GM12878 (cell line): ENCODE measurements around the gene ATP2A3. TPM values are rescaled to one million over a fixed set of nuclear protein-coding genes. Genes with fewer than 3 reads are reported as not detected.

Experiments
- DPF2 ChIP-seq: fragments of 450-650 bp; IDR thresholded peaks from 2 replicates; pipeline ENCODE4 v1.6.1; 2017; ENCODE audit warnings: mild to moderate bottlenecking
- EGR1 ChIP-seq, 2 experiments: IDR thresholded peaks; 1 replicate in 1 of 2; 2 replicates in 1 of 2; pipeline ENCODE4 v1.6.1; 2011 to 2012; ENCODE audit warnings: low read depth in 2 of 2, low read length in 2 of 2, borderline replicate concordance in 1 of 2, mild to moderate bottlenecking in 1 of 2, moderate library complexity in 1 of 2
- NFYA ChIP-seq: IDR thresholded peaks from 2 replicates; pipeline ENCODE4 v1.6.1; 2011; ENCODE audit warnings: low read depth, mild to moderate bottlenecking, low read length, improper control_type of control experiment, borderline replicate concordance
- RFX5 ChIP-seq: IDR thresholded peaks from 2 replicates; pipeline ENCODE4 v1.6.1; 2011; ENCODE audit warnings: low read depth, low read length, improper control_type of control experiment
- polyA plus RNA-seq, 11 experiments: library from polyadenylated mRNA; depleted of rRNA in 4 of 11; unstranded in 6 of 11; stranded (reverse) in 5 of 11; fragments of >200 nt; fragmentation: Nextera tagmentation in 4 of 11; fragmentation: Illumina TruSeq in 1 of 11; extraction: Ambion mirVana in 4 of 11; extraction: Trizol in 1 of 11; gene quantifications; 1 replicate in 1 of 11; 2 replicates in 10 of 11; pipeline versions ENCODE4 v1.2.1 to v1.2.3, GENCODE V29; 2011 to 2016; ENCODE audit warnings: inconsistent platforms in 2 of 11, missing spikeins in 2 of 11, low read depth in 1 of 11
- total RNA-seq, 4 experiments: library from RNA; depleted of rRNA in 3 of 4; stranded (reverse); fragments of >200 nt in 3 of 4; fragmentation: Illumina TruSeq in 1 of 4; extraction: Trizol in 1 of 4; gene quantifications; 2 replicates each; pipeline versions ENCODE4 v1.2.1 to v1.2.3, GENCODE V29; 2013 to 2021
- TF ChIP-seq, protein P1 (sequence below): fragments of 450-650 bp; IDR thresholded peaks from 2 replicates; pipeline ENCODE4 v1.6.1; 2018; ENCODE audit warnings: borderline replicate concordance, mild to moderate bottlenecking; ENCODE audit not compliant: partially characterized antibody
- TF ChIP-seq, protein P2 (sequence below): fragments of 450-650 bp; formaldehyde crosslinking; IDR thresholded peaks from 2 replicates; pipeline ENCODE4 v1.4.0; 2020; ENCODE audit warnings: mild to moderate bottlenecking, moderate library complexity
- TF ChIP-seq, protein P3 (sequence below): fragments of 450-650 bp; IDR thresholded peaks from 2 replicates; pipeline ENCODE4 v1.6.1; 2018; ENCODE audit warnings: mild to moderate bottlenecking, low read depth, moderate library complexity; ENCODE audit not compliant: partially characterized antibody
- TF ChIP-seq, protein P4 (sequence below): IDR thresholded peaks from 2 replicates; pipeline ENCODE4 v1.6.1; 2012; ENCODE audit warnings: improper control_type of control experiment, low read depth, low read length; ENCODE audit not compliant: insufficient replicate concordance
- TF ChIP-seq, protein P5 (sequence below): fragments of 150-350 bp; IDR thresholded peaks from 2 replicates; pipeline ENCODE4 v1.6.1; 2016; ENCODE audit warnings: low read depth, low read length

ATP2A3 gene
- total and polyA plus RNA-seq, 10 of the 15 experiments (the other 5 are each of a cell fraction or from before 2014, with no cell fraction given), result 1.0 to 99.2 (median 37.9) TPM

DNA sequence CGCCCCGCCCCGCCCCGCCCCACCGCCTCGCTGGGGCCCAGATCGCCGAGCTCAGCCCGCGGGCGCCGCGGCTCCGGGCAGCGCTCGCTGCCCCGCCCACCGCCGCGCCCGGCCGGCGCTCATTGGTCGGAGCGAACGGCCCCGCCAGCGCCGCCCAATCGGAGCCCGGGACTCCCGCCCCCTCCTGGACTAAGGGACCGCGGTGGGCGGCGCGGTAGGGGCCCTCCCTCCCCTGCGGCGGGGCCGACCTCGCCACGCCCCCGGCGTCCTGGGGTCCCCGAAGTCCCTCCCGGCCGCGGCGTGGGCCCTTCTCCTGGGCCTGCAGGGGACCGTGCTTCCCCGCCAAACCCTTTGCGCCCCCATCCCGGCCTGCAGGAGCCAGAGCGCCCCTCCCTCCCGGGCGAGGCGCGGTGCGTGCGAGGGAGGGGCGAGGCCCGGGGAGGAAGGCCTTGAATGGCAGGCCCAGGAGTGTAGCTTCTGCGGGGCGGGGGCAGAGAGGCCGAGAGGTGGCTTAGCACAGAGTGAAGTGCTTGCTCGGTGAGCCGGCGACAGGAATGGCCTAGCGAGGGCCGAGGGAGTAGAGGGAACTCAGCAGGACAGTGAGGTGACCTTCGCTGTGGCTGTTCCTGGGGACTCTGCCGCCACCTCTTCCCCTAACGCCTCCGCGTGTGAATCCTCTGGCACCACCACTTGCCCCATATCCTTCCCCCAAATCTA is 71.1 kb downstream of the ATP2A3 start, which contains the start of gene CAMKK1 (continued):
- TF ChIP-seq, protein P1, sequence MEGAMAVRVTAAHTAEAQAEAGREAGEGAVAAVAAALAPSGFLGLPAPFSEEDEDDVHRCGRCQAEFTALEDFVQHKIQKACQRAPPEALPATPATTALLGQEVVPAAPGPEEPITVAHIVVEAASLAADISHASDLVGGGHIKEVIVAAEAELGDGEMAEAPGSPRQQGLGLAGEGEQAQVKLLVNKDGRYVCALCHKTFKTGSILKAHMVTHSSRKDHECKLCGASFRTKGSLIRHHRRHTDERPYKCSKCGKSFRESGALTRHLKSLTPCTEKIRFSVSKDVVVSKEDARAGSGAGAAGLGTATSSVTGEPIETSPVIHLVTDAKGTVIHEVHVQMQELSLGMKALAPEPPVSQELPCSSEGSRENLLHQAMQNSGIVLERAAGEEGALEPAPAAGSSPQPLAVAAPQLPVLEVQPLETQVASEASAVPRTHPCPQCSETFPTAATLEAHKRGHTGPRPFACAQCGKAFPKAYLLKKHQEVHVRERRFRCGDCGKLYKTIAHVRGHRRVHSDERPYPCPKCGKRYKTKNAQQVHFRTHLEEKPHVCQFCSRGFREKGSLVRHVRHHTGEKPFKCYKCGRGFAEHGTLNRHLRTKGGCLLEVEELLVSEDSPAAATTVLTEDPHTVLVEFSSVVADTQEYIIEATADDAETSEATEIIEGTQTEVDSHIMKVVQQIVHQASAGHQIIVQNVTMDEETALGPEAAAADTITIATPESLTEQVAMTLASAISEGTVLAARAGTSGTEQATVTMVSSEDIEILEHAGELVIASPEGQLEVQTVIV, result no peak
- TF ChIP-seq, protein P2, sequence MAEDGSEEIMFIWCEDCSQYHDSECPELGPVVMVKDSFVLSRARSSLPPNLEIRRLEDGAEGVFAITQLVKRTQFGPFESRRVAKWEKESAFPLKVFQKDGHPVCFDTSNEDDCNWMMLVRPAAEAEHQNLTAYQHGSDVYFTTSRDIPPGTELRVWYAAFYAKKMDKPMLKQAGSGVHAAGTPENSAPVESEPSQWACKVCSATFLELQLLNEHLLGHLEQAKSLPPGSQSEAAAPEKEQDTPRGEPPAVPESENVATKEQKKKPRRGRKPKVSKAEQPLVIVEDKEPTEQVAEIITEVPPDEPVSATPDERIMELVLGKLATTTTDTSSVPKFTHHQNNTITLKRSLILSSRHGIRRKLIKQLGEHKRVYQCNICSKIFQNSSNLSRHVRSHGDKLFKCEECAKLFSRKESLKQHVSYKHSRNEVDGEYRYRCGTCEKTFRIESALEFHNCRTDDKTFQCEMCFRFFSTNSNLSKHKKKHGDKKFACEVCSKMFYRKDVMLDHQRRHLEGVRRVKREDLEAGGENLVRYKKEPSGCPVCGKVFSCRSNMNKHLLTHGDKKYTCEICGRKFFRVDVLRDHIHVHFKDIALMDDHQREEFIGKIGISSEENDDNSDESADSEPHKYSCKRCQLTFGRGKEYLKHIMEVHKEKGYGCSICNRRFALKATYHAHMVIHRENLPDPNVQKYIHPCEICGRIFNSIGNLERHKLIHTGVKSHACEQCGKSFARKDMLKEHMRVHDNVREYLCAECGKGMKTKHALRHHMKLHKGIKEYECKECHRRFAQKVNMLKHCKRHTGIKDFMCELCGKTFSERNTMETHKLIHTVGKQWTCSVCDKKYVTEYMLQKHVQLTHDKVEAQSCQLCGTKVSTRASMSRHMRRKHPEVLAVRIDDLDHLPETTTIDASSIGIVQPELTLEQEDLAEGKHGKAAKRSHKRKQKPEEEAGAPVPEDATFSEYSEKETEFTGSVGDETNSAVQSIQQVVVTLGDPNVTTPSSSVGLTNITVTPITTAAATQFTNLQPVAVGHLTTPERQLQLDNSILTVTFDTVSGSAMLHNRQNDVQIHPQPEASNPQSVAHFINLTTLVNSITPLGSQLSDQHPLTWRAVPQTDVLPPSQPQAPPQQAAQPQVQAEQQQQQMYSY (CRISPR knock-in tag), result no peak
- TF ChIP-seq, protein P3, sequence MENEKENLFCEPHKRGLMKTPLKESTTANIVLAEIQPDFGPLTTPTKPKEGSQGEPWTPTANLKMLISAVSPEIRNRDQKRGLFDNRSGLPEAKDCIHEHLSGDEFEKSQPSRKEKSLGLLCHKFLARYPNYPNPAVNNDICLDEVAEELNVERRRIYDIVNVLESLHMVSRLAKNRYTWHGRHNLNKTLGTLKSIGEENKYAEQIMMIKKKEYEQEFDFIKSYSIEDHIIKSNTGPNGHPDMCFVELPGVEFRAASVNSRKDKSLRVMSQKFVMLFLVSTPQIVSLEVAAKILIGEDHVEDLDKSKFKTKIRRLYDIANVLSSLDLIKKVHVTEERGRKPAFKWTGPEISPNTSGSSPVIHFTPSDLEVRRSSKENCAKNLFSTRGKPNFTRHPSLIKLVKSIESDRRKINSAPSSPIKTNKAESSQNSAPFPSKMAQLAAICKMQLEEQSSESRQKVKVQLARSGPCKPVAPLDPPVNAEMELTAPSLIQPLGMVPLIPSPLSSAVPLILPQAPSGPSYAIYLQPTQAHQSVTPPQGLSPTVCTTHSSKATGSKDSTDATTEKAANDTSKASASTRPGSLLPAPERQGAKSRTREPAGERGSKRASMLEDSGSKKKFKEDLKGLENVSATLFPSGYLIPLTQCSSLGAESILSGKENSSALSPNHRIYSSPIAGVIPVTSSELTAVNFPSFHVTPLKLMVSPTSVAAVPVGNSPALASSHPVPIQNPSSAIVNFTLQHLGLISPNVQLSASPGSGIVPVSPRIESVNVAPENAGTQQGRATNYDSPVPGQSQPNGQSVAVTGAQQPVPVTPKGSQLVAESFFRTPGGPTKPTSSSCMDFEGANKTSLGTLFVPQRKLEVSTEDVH, result no peak
- TF ChIP-seq RFX5 (no peak), DPF2 (peak; percentile 69), NFYA (no peak), EGR1 (IDR thresholded peaks at IDR 0.05; ENCODE audit: borderline replicate concordance in 1 of 2, low read depth in 2 of 2, low read length in 2 of 2) (peak in 1 of 2 experiments; percentile 58; a peak in 1 of 3 replicates)
- TF ChIP-seq, protein P4, sequence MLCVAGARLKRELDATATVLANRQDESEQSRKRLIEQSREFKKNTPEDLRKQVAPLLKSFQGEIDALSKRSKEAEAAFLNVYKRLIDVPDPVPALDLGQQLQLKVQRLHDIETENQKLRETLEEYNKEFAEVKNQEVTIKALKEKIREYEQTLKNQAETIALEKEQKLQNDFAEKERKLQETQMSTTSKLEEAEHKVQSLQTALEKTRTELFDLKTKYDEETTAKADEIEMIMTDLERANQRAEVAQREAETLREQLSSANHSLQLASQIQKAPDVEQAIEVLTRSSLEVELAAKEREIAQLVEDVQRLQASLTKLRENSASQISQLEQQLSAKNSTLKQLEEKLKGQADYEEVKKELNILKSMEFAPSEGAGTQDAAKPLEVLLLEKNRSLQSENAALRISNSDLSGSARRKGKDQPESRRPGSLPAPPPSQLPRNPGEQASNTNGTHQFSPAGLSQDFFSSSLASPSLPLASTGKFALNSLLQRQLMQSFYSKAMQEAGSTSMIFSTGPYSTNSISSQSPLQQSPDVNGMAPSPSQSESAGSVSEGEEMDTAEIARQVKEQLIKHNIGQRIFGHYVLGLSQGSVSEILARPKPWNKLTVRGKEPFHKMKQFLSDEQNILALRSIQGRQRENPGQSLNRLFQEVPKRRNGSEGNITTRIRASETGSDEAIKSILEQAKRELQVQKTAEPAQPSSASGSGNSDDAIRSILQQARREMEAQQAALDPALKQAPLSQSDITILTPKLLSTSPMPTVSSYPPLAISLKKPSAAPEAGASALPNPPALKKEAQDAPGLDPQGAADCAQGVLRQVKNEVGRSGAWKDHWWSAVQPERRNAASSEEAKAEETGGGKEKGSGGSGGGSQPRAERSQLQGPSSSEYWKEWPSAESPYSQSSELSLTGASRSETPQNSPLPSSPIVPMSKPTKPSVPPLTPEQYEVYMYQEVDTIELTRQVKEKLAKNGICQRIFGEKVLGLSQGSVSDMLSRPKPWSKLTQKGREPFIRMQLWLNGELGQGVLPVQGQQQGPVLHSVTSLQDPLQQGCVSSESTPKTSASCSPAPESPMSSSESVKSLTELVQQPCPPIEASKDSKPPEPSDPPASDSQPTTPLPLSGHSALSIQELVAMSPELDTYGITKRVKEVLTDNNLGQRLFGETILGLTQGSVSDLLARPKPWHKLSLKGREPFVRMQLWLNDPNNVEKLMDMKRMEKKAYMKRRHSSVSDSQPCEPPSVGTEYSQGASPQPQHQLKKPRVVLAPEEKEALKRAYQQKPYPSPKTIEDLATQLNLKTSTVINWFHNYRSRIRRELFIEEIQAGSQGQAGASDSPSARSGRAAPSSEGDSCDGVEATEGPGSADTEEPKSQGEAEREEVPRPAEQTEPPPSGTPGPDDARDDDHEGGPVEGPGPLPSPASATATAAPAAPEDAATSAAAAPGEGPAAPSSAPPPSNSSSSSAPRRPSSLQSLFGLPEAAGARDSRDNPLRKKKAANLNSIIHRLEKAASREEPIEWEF, result no peak
- TF ChIP-seq, protein P5, sequence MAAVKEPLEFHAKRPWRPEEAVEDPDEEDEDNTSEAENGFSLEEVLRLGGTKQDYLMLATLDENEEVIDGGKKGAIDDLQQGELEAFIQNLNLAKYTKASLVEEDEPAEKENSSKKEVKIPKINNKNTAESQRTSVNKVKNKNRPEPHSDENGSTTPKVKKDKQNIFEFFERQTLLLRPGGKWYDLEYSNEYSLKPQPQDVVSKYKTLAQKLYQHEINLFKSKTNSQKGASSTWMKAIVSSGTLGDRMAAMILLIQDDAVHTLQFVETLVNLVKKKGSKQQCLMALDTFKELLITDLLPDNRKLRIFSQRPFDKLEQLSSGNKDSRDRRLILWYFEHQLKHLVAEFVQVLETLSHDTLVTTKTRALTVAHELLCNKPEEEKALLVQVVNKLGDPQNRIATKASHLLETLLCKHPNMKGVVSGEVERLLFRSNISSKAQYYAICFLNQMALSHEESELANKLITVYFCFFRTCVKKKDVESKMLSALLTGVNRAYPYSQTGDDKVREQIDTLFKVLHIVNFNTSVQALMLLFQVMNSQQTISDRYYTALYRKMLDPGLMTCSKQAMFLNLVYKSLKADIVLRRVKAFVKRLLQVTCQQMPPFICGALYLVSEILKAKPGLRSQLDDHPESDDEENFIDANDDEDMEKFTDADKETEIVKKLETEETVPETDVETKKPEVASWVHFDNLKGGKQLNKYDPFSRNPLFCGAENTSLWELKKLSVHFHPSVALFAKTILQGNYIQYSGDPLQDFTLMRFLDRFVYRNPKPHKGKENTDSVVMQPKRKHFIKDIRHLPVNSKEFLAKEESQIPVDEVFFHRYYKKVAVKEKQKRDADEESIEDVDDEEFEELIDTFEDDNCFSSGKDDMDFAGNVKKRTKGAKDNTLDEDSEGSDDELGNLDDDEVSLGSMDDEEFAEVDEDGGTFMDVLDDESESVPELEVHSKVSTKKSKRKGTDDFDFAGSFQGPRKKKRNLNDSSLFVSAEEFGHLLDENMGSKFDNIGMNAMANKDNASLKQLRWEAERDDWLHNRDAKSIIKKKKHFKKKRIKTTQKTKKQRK, result no peak
